SH-SY5Y (cell line): ENCODE results near the gene CATSPER3.

Source experiments
- GATA2 ChIP-seq: IDR thresholded peaks from 2 replicates; pipeline ENCODE4 v1.6.1; 2011; ENCODE audit warnings: mild to moderate bottlenecking, low read depth, low read length
- GATA3 ChIP-seq: IDR thresholded peaks from 2 replicates; pipeline ENCODE4 v1.6.1; 2011; ENCODE audit warnings: low read depth, mild to moderate bottlenecking, low read length, moderate library complexity

- TF ChIP-seq GATA2 = no peak
- TF ChIP-seq GATA3 = no peak
These were observed 46.7 kb upstream of the CATSPER3 start for GRCh38 chr5:134920848-134921575.
